GM21447 (cell line): ENCODE results near the gene UBE2N.
"Not testable (repeated sequence)": the region's sequence is repeated elsewhere in the genome, so short reads cannot be mapped to it uniquely, and the experiment has no call there.

Experiments
- ATAC-seq: cut with Tn5 transposase; IDR thresholded peaks from one replicate; pipeline ENCODE4 v1.9.1; 2021; ENCODE audit not compliant: unreplicated experiment

UBE2N gene

DNA sequence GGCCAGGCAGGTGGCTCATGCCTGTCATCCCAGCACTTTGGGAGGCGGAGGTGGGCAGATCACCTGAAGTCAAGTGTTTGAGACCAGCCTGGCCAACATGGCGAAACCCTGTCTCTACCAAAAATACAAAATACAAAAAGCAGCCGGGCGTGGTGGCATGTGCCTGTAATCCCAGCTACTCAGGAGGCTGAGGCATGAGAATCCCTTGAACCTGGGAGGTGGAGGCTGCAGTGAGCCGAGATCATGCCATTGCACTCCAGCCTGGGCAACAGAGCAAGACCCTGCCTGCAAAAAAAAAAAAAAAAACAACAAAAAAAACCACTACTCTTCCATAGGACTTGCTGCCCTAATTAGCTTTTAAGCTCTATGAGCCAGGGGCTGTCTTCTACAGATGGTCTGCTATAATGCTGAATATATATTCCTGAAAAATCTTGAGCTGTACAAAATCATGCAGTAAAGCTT is 59.7 kb downstream of the UBE2N start:
- ATAC-seq = not testable (repeated sequence)

DNA sequence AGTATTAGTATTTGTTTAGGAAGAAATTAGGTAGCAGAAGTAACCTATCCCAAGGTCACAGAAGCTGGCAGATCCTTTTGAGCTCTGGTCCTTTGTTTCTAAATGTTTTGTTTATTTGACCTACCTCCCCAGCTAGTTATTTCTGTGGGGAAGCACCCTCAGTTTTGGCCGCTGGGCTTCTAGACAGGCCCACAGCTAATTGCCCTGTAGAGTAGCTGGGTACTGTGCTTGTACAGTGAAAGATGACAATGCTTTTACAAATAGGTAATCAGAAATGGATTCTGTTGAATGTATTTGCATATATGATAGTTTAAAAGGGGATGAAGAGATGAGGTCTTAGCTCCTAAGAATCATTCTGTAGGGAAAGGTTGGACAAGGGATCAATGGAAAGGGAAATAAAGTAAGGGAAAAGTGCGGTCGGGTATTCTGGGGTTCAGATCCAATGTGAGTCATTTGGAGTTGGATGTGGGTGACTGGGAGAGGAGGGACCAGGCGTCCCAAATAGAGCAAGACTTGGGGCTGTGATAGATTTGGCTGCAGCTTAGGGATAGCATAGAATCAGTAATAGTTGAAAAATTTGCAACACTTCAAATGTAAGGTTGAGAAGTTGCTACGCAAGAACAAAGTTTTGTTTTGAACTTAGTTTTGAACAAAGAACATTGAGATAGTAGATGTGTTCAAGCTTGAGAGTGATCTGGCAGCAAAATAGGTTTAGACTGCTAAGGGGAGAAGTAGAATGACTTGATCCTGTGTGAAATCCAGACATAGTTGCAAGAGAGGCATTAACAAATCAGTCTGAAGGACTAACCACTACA is 60.4 kb downstream of the UBE2N start:
- ATAC-seq = no peak

DNA sequence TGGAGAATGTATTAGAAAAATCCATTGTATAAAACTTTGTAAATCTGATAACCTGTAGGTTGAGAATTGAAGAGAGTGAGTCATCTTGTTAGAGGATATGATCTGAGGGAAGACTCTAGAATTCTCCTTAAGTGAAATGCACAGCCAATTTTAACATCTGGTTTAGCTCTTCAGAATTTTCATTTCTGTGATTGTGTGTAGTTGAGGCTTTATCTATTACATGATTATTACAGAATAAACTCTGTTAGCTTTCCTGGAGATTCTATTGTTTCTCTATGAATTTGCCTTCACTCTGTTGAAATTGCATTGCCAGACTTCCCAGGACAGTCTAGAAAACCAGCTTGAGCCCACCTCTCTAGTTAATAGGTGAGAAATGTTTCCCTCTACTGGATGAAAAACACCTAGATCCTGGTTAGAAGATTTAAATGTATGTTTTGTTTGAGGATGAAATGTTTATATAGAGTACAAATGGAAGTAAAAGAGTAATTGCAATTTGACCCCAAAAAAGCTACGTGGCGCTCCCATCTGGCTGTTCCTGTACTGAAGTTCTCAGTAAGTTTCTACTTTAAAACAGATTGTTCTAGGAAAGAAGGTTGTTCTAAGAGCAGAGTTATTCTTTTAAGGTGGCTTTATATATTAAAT is 61.1 kb downstream of the UBE2N start:
- ATAC-seq = no peak

DNA sequence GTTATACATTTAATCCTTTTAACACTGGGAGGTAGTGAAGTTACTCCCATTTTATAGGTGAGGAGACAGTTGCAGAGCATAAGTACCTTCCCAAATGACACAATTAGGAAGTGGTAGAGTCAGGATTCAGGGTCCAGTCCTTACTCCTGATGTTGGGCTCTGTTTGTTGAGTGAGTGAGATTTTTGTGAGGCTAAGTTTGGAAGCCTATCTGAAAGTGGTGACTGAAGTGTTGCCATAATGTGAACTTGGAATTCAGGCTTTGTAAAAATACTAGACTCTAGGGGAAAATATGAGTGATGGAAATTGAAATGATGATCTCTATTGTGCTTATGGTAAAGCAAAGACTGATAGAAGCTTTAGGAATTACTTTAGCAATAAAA is 61.8 kb downstream of the UBE2N start:
- ATAC-seq = no peak

DNA sequence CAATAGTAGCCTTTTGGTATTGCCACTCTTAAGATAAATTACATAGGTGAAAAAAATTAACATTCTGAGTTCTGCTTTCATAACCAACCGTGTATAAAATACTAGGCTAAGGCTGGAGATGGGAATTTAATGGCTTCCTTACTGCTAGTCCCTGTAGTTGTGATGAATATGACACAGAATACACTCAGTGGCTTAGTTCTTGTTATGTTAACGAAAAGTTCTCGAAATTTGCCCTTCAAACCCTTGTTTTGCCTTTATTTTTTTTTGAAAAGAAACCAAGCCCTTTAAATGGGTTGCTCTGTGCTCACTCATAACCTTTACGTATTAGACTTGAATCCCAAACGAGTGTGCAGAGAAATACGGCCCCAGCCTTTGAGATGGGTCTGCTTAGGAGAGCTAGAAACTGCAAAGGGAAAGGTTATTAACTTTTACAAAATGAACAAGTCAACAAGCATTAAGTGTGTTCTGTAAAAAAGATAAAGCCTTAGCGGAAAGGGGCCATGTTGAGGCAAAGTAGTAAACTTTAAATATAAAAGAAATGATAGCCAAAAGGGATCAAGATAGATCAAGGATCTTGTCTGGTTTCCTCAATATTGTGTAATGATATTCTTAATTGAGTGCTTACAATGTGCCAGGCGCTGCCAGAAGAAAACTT is 62.3 kb downstream of the UBE2N start:
- ATAC-seq = no peak

DNA sequence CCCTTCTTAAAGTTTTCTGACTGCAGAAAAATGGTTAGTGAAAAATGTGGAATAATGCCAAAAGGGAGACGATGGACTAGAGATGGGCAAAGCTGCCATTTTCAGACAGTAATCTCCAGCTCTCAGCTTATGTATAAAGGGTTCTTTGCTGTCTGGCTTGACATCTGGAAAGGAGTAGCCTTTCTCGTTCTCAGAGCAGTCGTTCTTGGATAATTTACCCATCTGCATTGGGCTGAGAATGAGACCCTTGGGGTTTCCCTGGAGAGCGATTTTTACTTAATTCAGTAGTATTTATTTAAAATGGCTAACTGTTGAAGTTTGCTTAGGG is 62.8 kb downstream of the UBE2N start:
- no peak for ATAC-seq

DNA sequence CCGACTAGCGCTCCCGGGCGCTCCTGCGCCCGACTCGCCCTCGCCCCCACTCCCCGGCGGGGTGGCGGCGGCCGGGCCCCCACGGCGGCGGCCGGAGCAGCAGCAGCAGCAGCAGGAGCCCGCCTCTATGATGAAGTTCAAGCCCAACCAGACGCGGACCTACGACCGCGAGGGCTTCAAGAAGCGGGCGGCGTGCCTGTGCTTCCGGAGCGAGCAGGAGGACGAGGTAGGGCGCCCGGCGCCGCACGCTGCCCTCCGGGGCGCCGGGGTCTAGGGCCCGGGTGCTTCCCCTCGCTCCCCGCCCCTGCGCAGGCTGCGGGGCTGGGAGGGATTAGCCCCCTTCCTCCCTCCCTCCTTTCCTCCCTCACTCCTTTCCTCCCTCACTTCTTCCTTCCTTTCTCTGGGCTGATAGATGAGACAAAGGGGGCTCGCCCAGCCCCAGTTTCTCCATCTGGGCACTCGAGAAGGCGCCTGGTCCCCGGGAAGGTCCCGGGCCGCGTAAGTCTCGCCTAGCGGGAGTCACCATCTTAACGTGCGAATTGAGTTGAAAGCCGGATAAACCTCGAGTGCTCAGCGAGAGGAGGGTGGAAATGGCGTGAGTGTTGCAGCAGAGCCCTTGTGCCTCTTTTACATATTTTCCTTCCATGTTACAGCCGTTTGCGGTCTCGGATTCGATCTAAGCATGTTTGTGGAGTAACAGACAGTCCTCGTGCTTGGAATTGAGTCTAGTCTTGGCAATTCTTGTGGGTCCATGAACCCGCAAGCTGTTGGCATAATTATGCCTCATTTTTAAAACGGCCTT is 63.4 kb downstream of the UBE2N start:
- ATAC-seq = peak; percentile 29

DNA sequence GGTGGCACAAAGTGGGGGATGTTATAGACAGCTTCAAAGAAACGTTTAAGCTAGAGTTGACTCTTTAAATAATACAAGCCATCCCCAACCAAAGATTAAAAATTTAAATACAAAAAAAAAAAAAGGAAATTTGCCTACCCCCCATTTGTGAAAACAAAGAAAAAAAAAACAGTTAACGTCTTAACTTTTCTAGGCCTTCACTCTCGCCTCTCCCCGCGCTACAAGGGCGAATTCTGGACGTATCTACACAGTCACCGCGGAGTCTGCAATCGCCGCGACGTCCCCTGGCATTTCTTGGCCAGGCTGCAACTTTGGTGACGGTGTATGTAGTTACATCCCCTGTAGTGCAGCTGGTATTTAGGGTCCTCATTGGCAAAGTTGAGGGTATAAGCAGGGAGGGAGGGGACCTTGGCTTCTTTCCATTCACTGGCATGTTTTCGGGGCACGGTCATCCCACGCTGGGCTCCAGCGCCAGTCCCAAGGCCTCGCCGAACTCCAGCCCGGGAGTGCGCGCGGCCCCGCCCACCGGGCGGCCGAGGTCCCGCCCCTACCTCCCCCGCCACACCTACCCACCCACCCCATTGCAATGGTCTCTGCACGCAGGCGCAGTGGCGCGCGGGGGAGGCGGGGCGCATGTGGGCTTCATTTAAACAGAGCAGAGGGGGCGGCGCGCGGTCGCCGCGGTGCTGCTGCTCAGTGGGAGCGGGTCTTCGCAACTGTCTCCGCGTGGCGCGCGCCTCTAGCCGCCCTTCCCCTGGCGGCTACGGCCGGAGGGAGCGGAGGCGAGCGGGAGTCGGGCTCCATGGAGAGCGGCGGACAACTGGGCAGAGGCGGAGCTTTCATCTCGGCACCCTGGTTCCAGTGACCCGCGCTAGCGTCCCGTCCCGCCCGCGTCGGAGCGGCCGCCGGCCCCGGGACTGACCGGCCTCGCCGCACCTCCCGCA is 64.2 kb downstream of the UBE2N start, which contains the start of gene NUDT4:
TSS of gene NUDT4 (plus strand) at position 674 of the 944 bp plus-strand sequence. CDS start 398 bp downstream, outside the sequence.
- ATAC-seq = peak; percentile 58

DNA sequence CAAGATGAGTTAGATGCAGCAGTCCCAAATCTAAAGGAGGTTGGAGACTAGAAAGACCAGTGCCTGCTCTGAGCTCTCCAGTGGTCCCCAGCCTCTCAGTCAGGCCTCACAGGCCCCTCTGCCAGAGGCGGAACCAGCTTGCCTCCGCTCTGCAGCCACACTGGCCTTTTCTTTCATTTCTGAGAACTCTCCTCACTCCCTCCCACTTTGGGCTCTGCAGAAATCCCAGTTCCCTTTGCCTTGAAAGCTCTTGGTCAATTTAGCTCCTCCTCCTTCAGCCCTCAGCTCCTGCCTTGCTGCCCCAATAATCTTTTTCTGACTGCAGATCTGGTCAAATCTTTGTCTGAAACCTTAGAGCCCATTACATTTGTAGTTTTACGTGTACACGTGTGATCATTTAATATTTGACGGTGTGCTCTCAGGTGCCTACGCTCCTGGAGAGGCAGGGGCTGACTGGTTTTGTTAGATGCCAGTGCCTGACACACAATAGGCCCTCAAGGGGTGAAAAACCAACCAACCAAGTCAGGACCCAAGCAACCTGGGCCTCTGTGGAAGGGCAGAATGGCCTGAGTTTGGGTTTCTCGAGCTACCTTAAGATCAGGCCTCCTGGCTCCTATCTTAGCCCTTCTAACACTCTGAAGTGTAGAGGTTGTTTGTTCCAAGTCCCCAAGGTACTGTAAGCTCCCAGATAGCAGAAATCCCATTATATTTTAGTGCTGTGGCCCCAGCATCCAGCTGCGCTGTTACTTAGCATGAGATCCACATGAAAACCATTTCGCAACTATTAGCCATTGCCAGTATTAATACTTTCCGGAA is 65.1 kb downstream of the UBE2N start:
- no peak for ATAC-seq

DNA sequence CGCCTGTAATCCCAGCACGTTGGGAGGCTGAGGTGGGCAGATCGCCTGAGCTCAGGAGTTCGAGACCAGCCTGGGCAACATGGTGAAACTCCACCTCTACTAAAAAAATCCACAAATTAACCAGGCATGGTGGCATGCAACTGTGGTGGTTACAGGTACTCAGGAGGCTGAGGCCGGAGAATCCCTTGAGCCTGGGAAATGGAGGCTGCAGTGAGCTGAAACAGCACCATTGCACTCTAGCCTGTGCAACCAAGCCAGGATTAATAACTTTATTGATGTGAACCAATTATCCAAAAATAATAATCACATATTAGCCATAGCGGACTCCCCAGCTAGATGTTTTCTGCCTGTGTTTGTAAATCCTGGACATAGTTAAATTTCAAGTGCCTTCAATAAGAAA is 65.8 kb downstream of the UBE2N start:
- no peak for ATAC-seq

DNA sequence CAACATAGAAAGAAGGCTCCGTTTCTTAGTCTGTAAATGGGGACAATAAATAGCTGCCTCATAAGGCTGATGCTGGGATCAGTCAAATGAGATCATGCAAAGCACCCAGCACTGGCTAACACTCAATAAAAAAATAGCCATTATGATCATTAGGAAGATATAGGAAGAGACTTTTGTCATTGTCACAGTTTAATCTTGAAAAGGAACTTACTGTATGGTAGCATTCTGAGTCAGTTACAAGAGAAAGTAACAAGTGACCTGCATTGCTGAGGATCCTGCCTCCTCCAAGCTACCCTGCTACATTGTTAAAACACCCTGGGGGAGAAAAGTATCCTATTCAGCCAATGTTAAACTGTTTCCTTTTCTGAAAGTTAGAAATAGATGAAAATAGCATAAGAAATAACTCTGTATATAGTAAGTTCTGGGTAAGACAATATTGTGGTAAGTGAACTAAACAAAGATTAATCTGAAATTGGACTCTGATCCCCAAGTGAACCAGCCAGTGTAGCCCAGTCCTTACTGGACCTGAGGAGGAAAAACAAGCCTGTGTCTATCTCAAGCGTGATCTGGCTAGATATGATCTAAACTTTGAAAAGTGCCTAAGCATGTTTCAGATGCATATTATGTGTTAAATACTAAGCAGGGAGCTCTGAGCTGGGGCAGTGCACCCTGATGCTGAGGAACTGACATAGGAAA is 67.6 kb downstream of the UBE2N start:
- no peak for ATAC-seq

DNA sequence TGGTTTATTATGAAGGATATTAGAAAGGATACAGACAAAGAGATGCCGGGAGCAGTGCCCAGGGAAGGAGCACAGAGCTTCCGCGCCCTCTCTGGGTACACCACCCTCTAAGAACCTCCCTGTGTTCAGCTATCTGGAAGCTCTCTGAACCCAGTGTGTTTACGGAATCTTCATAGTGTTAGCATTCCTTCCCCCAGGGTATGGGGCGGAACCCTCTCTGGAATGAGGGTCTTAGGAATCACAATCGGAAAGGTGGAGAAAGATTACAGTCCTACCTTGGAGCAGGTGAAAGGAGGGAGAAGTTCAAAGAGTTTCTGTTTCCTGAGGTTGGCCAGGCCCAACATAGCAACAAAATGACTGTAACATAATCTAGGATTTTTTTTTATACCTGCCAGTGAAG is 70.8 kb downstream of the UBE2N start:
- no peak for ATAC-seq

DNA sequence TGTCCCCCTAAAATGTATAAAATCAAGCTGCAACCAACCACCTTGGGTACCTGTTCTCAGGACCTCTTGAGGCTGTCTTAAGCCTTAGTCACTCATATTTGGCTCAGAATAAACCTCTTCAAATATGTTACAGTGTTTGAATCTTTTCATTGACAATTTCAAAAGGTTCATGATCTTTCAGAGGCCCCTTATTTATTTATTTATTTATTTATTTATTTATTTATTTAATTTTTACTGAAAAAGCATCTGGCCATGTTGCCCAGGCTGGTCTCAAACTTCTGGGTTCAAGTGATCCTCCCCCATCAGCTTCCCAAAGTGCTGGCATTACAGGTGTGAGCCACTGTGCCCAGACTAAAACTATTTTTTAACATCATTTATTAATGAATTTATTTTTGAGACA is 72.2 kb downstream of the UBE2N start:
- no peak for ATAC-seq

DNA sequence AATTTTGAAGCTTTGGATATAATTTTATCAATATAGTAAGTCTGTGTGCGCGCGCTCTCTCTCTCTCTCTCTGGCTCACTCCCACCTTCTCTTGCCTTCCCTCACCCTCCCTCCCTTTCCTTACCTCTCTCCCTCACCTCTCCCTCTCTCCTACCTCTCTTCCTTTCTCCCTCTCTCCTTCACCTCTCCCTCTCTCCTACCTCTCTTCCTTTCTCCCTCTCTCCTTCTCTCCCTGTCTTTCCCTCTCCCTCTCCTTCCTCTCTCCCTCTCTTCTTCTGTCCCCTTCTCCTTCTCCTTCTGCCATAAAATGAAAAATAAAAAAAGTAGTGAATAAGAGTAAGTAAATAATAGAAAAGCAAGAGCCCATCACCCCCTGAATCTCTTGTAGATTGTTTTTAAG is 73.0 kb downstream of the UBE2N start:
- no peak for ATAC-seq

DNA sequence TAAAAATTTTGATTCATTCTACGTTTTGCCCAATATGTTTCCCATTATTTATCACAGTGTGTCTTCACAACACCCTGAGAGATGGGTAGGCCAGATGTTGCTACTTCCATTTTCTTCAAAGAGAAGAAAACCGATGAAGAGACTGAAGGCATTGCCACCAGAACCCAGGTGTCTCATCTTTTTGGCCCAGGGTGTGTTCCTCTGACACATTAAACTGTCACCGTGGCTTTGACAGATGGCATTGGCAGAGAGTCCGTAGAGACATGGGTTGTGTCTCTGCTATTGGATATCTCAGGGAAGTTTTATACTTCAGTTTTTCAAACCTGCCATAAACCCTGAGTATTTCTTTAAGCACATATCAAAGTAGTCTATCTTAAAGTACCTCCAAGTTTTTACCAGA is 75.3 kb downstream of the UBE2N start:
- ATAC-seq = no peak

DNA sequence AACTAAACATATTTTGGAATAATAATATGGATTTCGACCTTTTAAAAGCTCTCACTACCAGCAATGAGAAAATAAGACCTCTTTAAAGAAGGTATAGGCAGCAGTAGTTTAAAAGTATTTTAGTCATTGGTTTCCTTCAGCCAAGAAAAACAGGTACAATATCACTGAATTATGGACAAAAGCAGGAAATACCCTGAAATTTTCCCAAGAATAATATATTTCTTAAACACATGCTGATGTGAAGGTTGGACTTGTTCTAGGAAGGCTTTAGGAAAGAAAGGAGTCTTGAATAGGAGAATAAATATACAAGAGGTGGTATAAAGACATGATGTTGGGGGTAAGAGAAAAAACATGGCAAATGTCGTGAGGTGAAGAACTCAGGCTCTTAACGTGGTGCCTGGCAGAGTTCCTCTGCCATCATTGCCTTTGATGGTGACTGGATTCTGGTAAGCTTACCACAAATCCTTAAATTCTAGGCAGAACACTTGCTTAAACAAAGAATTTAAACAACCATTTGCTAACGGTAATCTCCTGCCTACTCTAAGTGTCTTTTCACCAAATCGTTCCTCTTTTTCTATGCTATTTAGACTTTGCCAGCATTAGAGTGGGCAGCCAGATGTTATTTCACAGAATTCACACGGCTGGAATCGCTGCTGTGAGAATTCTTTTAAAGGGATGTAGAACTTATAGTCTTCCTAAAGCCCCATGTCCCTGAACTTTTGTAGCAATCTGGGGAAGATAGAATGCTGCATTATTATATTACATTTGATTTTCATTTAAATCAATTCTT is 75.9 kb downstream of the UBE2N start:
- no peak for ATAC-seq

DNA sequence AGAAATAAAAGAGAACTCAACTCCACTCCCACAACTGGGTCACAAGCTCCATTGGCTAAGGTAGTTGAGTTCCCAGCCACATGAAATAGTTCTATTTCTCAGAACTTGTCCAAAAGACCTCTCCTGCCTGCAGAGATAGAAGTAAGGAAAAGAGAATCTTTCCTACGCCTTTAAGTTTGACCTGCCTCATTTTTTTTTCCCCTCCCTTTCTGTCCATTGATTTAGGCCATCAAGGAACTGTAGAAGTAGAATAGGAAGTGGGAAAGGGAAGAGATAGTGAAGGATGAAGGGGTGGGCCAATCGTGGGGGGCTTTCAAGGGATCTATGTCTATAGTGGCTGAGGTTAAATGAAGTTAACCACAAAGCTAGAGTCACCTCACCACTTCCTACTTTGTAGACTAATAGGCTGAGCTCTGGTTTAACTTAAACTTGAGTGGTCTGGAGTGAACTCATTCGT is 77.9 kb downstream of the UBE2N start:
- ATAC-seq = peak; percentile 67
